Mesothelial cell of epicardium (in vitro differentiated cells): ENCODE results near the gene KHDC1L. TPM values are rescaled to one million over a fixed set of nuclear protein-coding genes. Genes with fewer than 3 reads are reported as not detected.
"Not testable (repeated sequence)": the region's sequence is repeated elsewhere in the genome, so short reads cannot be mapped to it uniquely, and the experiment has no call there.

Experiments
- DNase-seq, 2 experiments: peaks; one replicate each; pipeline ENCODE4 v3.0.0; 2021; ENCODE audit warnings: low spot score in 2 of 2; ENCODE audit not compliant: unreplicated experiment in 2 of 2
- H3K27ac Mint-ChIP-seq: 2 replicates; pipeline ENCODE4 v1.8.0; 2021; ENCODE audit warnings: mixed read lengths
- H3K27me3 Mint-ChIP-seq: 2 replicates; pipeline ENCODE4 v1.8.0; 2021; ENCODE audit warnings: low read depth, mixed read lengths
- H3K36me3 Mint-ChIP-seq: 2 replicates; pipeline ENCODE4 v1.8.0; 2021; ENCODE audit warnings: mixed read lengths
- H3K4me1 Mint-ChIP-seq: 2 replicates; pipeline ENCODE4 v1.8.0; 2021; ENCODE audit warnings: mixed read lengths
- H3K4me3 Mint-ChIP-seq: 2 replicates; pipeline ENCODE4 v1.8.0; 2021; ENCODE audit warnings: mild to moderate bottlenecking, moderate library complexity, mixed read lengths
- H3K9me3 Mint-ChIP-seq: 2 replicates; pipeline ENCODE4 v1.8.0; 2021; ENCODE audit warnings: mixed read lengths
- total RNA-seq: library from RNA; stranded (reverse); gene quantifications from 3 replicates; pipeline ENCODE4 v1.2.1, GENCODE V29; 2021
- TF ChIP-seq, protein P1 (sequence below): fragments of 200-600 bp; sonication (generic); IDR thresholded peaks from one replicate; pipeline ENCODE4 v1.5.0; 2021; ENCODE audit warnings: antibody characterized with exemption; ENCODE audit not compliant: unreplicated experiment

Gene KHDC1L
- total RNA-seq, 1 donor from 2014 or later: 0.56 TPM

DNA sequence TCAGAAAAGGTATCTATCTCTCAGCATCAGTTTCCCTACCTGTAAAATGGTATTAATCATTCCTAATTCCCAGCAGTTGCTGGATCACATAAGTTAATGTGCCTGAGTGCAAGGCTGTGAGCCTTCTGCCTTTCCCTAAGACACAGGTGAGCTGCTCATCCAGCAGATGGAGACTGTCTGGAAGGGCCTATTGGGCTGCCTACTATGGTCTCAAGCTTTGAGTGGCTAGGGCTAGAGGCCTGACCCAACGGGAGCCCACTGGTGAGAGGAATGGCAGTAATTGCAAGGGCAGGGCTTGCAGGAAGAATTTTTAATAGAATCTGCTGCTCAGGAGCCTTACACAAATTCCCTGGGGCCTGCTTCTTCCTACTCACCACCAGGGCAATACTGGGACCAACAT lies 33.4 kb upstream of the KHDC1L start:
- TF ChIP-seq, protein P1, sequence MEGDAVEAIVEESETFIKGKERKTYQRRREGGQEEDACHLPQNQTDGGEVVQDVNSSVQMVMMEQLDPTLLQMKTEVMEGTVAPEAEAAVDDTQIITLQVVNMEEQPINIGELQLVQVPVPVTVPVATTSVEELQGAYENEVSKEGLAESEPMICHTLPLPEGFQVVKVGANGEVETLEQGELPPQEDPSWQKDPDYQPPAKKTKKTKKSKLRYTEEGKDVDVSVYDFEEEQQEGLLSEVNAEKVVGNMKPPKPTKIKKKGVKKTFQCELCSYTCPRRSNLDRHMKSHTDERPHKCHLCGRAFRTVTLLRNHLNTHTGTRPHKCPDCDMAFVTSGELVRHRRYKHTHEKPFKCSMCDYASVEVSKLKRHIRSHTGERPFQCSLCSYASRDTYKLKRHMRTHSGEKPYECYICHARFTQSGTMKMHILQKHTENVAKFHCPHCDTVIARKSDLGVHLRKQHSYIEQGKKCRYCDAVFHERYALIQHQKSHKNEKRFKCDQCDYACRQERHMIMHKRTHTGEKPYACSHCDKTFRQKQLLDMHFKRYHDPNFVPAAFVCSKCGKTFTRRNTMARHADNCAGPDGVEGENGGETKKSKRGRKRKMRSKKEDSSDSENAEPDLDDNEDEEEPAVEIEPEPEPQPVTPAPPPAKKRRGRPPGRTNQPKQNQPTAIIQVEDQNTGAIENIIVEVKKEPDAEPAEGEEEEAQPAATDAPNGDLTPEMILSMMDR: no peak
- Mint-ChIP-seq H3K27me3 (no peaks in the 10 kb centered on the region), H3K27ac (no peak overlapping the region), H3K9me3 (no peaks in the 10 kb centered on the region), H3K4me1 (peaks cover 9% of the 10 kb centered on the region), H3K36me3 (no peaks in the 10 kb centered on the region), H3K4me3 (no peak overlapping the region)
- no peak for DNase-seq

DNA sequence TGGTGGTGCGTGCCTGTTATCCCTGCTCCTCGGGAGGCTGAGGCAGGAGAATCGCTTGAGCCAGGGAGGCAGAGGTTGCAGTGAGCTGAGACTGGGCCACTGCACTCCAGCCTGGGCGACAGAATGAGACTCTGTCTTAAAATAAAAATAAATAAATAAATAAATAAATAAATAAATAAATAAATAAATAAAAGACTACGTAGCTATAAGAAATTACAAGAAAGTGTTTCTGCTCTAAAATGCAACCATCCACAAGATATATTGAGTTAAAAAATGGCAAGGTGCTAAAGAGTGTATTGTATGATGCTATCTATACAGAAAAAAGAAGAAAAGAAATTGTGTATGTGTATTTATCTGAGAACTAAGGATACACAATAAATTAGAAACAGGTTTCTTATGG lies 29.0 kb upstream of the KHDC1L start:
- not testable (repeated sequence) for H3K4me1 Mint-ChIP-seq, H3K9me3 Mint-ChIP-seq, H3K4me3 Mint-ChIP-seq, H3K36me3 Mint-ChIP-seq, DNase-seq, H3K27me3 Mint-ChIP-seq, H3K27ac Mint-ChIP-seq

DNA sequence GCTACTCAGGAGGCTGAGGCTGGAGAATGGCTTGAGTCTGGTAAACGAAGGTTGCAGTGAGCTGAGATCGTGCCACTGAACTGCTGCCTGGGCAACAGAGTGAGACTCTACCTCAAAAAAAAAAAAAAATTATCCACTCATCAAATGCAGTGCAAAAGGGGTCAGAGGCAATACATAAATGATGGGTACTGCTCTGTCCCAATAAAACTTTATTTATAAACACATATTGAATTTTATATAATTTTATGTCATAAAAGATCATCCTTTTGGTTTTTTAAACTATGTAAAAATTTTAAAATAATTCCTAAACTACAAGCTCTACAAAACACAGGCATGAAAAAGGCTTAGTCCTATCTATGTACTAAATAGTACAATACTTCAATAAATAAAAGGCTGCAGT lies 27.4 kb upstream of the KHDC1L start:
- Mint-ChIP-seq H3K27me3 (no peaks in the 10 kb centered on the region), H3K4me3 (no peak overlapping the region), H3K27ac (no peak overlapping the region), H3K9me3 (no peaks in the 10 kb centered on the region), H3K36me3 (no peaks in the 10 kb centered on the region), H3K4me1 (no peaks in the 10 kb centered on the region)
- TF ChIP-seq, protein P1: no peak
- DNase-seq: no peak

DNA sequence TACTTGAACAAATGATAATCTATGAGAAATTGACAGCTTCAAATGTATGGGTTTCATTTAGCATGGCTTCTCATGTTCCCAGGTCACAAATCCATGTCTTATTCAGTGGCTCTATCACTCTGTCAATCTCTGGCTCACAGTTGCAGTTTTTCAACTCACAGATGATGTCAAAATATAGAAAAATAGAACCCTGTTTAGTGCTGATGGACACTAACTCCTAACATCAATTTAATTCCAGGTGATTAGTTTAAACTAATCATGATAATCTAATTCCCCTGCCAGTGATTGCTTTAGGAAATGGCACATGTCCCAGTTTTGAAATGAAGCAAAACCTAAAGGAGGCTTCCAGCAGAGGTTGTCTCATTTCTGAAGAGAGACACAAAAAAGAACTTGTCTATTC lies 24.7 kb upstream of the KHDC1L start:
- Mint-ChIP-seq H3K4me3 (no peak overlapping the region), H3K4me1 (no peaks in the 10 kb centered on the region), H3K27ac (no peak overlapping the region), H3K36me3 (no peaks in the 10 kb centered on the region), H3K27me3 (peaks cover 4% of the 10 kb centered on the region), H3K9me3 (no peaks in the 10 kb centered on the region)
- TF ChIP-seq, protein P1: no peak
- DNase-seq: no peak

DNA sequence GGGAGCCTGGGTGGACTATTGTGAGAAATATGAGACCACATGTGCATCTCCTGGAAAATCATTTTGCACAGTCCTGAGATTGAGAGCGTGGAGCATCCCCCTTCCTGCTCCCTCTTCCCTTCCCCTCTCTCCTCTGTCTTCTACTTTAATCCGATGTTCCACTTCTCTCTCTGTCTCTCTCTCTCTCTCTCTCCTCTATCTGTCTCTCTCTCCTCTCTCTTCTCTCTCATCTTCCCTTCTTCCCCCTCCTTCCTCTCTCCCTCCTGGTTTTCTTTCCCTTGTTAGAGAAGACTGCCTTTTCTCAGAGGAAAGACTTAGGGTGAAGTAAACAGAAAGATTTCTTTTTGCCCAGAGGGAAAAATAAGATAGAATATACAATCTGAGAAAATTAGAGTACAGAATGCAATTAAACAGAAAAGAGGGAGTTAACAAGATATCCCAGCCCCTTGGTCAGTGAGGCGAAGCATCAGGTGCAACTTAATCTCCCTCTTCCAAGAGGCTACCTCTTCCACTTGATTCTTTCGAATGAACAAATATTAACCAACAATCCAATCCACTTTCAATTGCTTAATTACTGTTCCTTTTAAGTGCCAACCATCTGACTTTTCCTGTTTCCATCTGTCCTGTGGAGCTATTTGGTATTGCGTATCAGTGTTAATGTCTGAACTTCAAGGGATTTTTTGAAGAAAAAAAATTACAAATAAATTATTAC lies 23.1 kb upstream of the KHDC1L start:
- Mint-ChIP-seq H3K9me3 (no peaks in the 10 kb centered on the region), H3K4me3 (no peak overlapping the region), H3K27me3 (peaks cover 5% of the 10 kb centered on the region), H3K27ac (no peak overlapping the region), H3K4me1 (no peaks in the 10 kb centered on the region), H3K36me3 (no peaks in the 10 kb centered on the region)
- no peak for DNase-seq
- TF ChIP-seq, protein P1: no peak

DNA sequence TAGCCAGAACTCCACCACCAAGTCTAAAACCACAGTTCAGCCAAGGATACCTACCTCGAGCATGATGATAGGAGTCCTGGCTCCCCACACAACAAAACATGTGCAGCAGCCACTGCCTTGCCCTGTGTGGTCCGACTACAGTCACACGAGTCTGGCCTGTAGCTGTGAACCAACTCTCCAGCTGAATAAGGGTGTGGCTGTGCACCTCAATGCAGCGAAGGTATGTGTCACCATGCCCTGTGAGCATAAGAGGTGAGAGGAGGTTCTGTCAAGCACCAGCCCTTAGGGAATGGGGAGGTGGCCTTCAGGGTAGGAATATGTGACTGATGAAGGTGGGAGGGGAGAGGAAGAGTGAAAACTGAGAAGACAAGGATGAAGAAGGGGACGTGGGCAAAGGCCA lies 16.7 kb upstream of the KHDC1L start:
- H3K4me1 Mint-ChIP-seq: no peaks in the 10 kb centered on the region
- TF ChIP-seq, protein P1: no peak
- H3K4me3 Mint-ChIP-seq: no peak overlapping the region
- no peaks in the 10 kb centered on the region for H3K36me3 Mint-ChIP-seq
- peaks cover 5% of the 10 kb centered on the region for H3K27me3 Mint-ChIP-seq
- H3K27ac Mint-ChIP-seq: no peak overlapping the region
- no peaks in the 10 kb centered on the region for H3K9me3 Mint-ChIP-seq
- no peak for DNase-seq
